22Rv1 (cell line): ENCODE measurements around the gene FIS1.
"Not testable (repeated sequence)": the region's sequence is repeated elsewhere in the genome, so short reads cannot be mapped to it uniquely, and the experiment has no call there.

ENCODE experiments used
- H3K27ac ChIP-seq: fragments of 450-650 bp; 2 replicates; pipeline ENCODE4 v1.5.1; 2017
- CTCF ChIP-seq: fragments of 450-650 bp; IDR thresholded peaks from 2 replicates; pipeline ENCODE4 v1.5.1; 2017; ENCODE audit warnings: mild to moderate bottlenecking
- ZFX ChIP-seq: fragments of 450-650 bp; IDR thresholded peaks from 2 replicates; pipeline ENCODE4 v1.6.1; 2017; ENCODE audit warnings: antibody characterized with exemption, borderline replicate concordance

FIS1 gene

GRCh38 chr7:101285171-101285570 is 40.3 kb upstream of the FIS1 start:
- TF ChIP-seq ZFX (no peak), CTCF (no peak)
- no peak overlapping the region for H3K27ac ChIP-seq

DNA sequence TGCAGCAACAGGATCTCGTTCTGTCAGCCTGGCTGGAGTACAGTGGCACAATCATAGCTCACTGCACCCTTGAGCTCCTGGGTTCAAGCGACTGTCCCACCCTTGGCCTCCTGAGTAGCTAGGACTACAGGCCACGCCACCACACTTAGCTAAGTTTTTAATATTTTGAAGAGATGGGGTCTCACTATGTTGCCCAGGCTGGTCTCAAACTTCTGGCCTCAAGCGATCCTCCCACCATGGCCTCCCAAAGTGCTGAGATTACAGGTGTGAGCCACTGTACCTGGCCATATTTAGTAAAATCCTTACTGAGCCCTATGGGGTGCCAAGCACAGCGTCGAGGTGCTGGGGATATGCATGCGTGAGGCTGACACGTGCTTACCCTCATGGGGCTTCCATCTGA is 36.0 kb upstream of the FIS1 start:
- H3K27ac ChIP-seq: not testable (repeated sequence)

GRCh38 chr7:101278461-101279292 is 33.8 kb upstream of the FIS1 start:
- TF ChIP-seq ZFX (no peak), CTCF (no peak)
- no peak overlapping the region for H3K27ac ChIP-seq

DNA sequence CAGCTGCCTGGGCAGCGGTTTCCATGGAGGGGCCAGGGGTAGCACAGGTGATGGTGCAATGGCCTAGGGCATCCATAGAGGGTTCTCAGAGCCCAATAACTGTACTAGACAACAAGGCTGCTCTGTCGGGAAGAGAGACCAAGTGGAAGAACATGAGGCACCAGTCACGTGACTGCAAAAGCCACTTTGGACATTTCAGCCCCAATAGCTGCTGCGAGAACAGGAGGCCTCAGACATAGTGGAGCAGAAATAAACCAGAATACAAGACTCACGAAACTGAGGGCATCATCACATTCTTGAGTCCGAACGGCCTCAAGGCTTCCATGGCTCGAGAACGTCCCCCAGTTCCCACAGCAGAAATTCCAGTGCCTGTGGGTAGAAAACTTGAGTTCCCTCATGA is 32.3 kb upstream of the FIS1 start:
- H3K27ac ChIP-seq: no peak overlapping the region
- TF ChIP-seq ZFX: no peak
- no peak for TF ChIP-seq CTCF

DNA sequence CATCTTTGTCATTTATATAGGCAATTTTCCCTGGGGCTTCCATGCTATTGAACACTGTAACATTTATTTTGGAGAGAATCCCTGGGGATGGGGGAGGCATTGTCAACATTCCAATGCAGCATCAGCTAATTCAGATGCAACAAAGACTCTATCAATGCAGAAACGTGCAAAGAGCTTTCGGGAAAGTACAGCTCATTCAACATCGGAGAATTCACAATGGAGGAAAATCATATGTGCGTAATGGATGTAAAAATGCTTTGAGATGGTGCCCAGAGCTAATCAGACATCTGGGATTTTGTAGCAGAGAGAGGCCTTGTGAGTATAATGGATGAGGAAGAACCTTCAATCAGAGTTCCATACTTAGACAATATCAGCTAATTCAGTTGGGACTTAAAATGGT is 28.3 kb upstream of the FIS1 start:
- no peak overlapping the region for H3K27ac ChIP-seq
- TF ChIP-seq ZFX: no peak
- TF ChIP-seq CTCF: no peak

DNA sequence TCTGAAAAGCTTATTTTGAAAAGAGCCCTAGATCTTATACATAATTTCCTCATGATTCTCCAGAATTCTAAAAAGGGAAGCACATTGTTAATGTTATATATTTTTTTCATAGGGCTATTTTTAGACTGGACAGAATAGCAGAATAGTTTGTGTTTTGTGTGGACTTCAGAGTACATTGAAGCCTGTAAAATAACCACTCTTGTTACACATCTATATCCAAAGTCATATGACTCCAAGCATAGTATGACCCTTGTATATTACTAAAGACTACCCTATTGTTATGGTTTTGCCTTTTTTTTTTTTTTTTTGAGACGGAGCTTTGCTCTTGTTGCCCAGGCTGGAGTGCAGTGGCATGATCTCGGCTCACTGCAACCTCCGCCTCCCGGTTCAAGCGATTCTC is 26.1 kb upstream of the FIS1 start:
- H3K27ac ChIP-seq: no peak overlapping the region
- TF ChIP-seq ZFX: no peak
- no peak for TF ChIP-seq CTCF

DNA sequence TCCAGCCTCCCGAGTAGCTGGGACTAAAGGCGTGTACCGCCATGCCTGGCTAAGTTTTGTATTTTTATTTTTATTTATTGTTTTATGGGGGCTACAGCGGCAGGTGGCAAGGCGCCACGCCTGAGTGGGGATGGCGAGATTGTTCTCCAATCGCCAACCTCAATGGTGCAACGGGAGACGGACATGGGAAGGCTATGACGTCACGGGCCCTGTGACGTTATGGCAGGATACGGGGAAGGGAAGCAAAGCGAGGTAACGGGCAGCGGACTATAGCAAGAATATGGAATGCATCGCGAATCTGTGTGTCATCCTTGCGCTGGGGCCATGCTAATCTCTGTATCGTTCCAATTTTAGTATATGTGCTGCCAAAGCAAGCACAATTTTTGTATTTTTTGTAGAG is 24.8 kb upstream of the FIS1 start:
- TF ChIP-seq CTCF (no peak), ZFX (no peak)
- H3K27ac ChIP-seq: no peak overlapping the region
